Body of pancreas (tissue), 4 donors: ENCODE data around the gene DACH1. TPM values are rescaled to one million over a fixed set of nuclear protein-coding genes. Genes with fewer than 3 reads are reported as not detected.
"Not testable (repeated sequence)": the region's sequence is repeated elsewhere in the genome, so short reads cannot be mapped to it uniquely, and the experiment has no call there.

ENCODE experiments used
- ATAC-seq: fragments of 150-250 bp; one replicate; pipeline ENCODE4 v1.9.1; 2016
- DNase-seq, 4 donors: peaks; one replicate each; pipeline ENCODE4 v3.0.0-alpha.2; 2019
- H3K27ac ChIP-seq, 4 donors: fragments of 200-600 bp; sonication (generic); 1 replicate in 3 of 4; 2 replicates in 1 of 4; pipeline versions ENCODE4 v1.5.1 to v1.6.1; 2016 to 2019; ENCODE audit warnings: mild to moderate bottlenecking in 1 of 4, mixed read lengths in 1 of 4, moderate library complexity in 1 of 4
- H3K27me3 ChIP-seq, 2 donors: fragments of 200-600 bp; sonication (generic); one replicate each; pipeline ENCODE4 v1.6.0; 2016; ENCODE audit warnings: mild to moderate bottlenecking in 1 of 2
- H3K36me3 ChIP-seq, 2 donors: fragments of 200-600 bp; sonication (generic); replicated peaks in 1 of 2; 2 replicates each; pipeline ENCODE4 v1.5.1; 2016; ENCODE audit warnings: low read depth in 2 of 2; ENCODE audit not compliant: insufficient read depth in 1 of 2
- H3K4me1 ChIP-seq: fragments of 200-600 bp; sonication (generic); one replicate; pipeline ENCODE4 v1.6.0; 2016
- H3K4me3 ChIP-seq, 2 donors: fragments of 200-600 bp; sonication (generic); 1 replicate in 1 of 2; 2 replicates in 1 of 2; pipeline ENCODE4 v1.5.1; 2016 to 2019
- H3K9me3 ChIP-seq, 3 donors: fragments of 200-600 bp; sonication (generic); 1 replicate in 2 of 3; 2 replicates in 1 of 3; pipeline ENCODE4 v1.5.1; 2016
- POLR2A ChIP-seq, 3 donors: fragments of 450-650 bp; IDR thresholded peaks; one replicate each; pipeline ENCODE4 v1.6.1; 2016; ENCODE audit warnings: antibody characterized with exemption in 3 of 3, mild to moderate bottlenecking in 2 of 3
- WGBS, 2 donors: methylation state at CpG; one replicate each; pipeline ENCODE4 v1.1.5; 2017; 5-methylcytosine and 5-hydroxymethylcytosine counted together
- intact Hi-C: fragments of 100-400 bp; cut with DNase I; formaldehyde crosslinking; loops from one replicate; pipeline ENCODE4 v1.15.1; 2023
- total RNA-seq, 2 donors: library from RNA; depleted of rRNA; stranded (reverse); fragments of >200 nt; gene quantifications; one replicate each; pipeline ENCODE4 v1.1.0, GENCODE V29; 2016
- TF ChIP-seq, protein P1 (sequence below), 7 experiments: fragments of 450-650 bp in 4 of 7; fragments of 200-600 bp in 3 of 7; sonication (generic) in 3 of 7; IDR thresholded peaks; one replicate each; pipeline ENCODE4 v1.5.1; 2016 to 2019; ENCODE audit warnings: antibody characterized with exemption in 7 of 7

The DACH1 gene
- total RNA-seq, 2 donors from 2014 or later = 2.9 to 3.3 TPM

DNA sequence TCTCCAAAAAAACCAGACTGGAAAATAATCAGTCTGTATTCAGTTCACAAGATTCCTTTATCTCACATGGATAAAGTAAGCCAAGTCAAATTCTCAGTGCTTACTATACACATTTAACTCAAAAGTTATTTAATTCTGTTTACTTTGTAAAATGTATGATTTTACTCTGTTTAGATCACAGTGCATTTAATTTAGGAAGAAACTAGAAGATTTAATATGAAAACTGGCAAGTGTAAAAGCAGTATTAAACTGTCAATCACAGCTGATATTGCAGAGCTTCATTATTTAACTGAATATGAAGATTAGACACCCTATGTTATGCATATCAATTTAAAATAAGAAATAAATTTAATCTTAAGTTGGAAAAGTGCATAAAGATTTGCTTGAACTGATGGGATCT, 78.0 kb downstream of the DACH1 start:
- DNase-seq = no peak
- intact Hi-C loops = no loop called here
- TF ChIP-seq, protein P1, sequence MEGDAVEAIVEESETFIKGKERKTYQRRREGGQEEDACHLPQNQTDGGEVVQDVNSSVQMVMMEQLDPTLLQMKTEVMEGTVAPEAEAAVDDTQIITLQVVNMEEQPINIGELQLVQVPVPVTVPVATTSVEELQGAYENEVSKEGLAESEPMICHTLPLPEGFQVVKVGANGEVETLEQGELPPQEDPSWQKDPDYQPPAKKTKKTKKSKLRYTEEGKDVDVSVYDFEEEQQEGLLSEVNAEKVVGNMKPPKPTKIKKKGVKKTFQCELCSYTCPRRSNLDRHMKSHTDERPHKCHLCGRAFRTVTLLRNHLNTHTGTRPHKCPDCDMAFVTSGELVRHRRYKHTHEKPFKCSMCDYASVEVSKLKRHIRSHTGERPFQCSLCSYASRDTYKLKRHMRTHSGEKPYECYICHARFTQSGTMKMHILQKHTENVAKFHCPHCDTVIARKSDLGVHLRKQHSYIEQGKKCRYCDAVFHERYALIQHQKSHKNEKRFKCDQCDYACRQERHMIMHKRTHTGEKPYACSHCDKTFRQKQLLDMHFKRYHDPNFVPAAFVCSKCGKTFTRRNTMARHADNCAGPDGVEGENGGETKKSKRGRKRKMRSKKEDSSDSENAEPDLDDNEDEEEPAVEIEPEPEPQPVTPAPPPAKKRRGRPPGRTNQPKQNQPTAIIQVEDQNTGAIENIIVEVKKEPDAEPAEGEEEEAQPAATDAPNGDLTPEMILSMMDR (IDR thresholded peaks at IDR 0.05) = no peak
- TF ChIP-seq POLR2A (IDR thresholded peaks at IDR 0.05) = no peak
- Histone ChIP-seq H3K36me3 (no peaks in the 10 kb centered on the region), H3K27ac (no peak overlapping the region), H3K4me3 (no peak overlapping the region), H3K9me3 (no peaks in the 10 kb centered on the region), H3K27me3 (no peaks in the 10 kb centered on the region), H3K4me1 (no peaks in the 10 kb centered on the region)
- no peak for ATAC-seq

DNA sequence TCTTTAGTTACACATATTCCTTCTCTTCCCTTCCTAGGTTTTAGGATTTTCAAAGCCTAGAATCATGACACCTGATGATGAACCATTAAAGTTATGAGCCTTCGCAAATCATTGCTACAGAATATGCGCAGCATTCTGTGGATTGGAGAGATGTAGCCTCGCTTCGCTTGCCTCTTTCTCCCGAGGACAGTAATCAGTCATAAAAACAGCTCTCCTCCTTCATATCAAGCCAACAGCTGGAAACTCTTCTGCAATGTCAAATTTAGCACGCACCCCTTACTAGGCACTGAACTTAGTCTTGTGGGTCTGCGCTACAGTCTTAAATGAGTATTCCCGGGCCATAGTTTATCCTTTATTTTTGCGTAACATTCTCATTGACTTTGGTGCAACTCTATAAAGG, 79.6 kb downstream of the DACH1 start:
- DNase-seq (no peak), ATAC-seq (no peak)
- TF ChIP-seq, protein P1 (IDR thresholded peaks at IDR 0.05) = no peak
- TF ChIP-seq POLR2A (IDR thresholded peaks at IDR 0.05) = no peak
- Histone ChIP-seq H3K27me3 (no peaks in the 10 kb centered on the region), H3K4me3 (no peak overlapping the region), H3K9me3 (no peaks in the 10 kb centered on the region), H3K27ac (no peak overlapping the region), H3K36me3 (no peaks in the 10 kb centered on the region), H3K4me1 (no peaks in the 10 kb centered on the region)
- intact Hi-C loops = no loop called here
- WGBS, 2 donors = 91% methylated on average over 9 of the region's 9 CpGs

DNA sequence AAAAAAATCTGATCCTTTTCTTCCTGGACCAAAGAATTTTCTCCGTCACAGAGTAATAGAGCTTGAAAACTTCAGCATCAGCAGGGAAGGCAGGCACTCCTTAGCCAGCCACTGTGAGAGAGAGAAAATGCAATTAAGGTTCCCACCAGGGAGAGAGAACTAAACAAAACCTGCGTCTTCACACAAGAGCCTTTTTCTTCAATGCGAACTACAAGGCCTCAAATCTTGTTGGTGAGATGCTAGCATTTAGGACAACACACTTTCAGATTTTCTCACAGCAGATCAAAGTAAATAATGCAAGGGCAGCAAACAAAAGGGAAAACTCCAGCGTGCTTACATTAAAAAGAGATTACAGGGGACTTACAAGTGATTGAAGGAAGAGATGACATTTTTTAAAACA, 80.1 kb downstream of the DACH1 start:
- DNase-seq (no peak), ATAC-seq (no peak)
- no peaks in the 10 kb centered on the region for H3K4me1 ChIP-seq
- no peaks in the 10 kb centered on the region for H3K27me3 ChIP-seq
- H3K27ac ChIP-seq = no peak overlapping the region
- H3K9me3 ChIP-seq = no peaks in the 10 kb centered on the region
- no peak overlapping the region for H3K4me3 ChIP-seq
- 69% methylated on average over 4 of the region's 4 CpGs for WGBS, 2 donors
- H3K36me3 ChIP-seq = no peaks in the 10 kb centered on the region
- intact Hi-C loops = no loop called here
- TF ChIP-seq, protein P1 (IDR thresholded peaks at IDR 0.05) = no peak
- TF ChIP-seq POLR2A (IDR thresholded peaks at IDR 0.05) = no peak

DNA sequence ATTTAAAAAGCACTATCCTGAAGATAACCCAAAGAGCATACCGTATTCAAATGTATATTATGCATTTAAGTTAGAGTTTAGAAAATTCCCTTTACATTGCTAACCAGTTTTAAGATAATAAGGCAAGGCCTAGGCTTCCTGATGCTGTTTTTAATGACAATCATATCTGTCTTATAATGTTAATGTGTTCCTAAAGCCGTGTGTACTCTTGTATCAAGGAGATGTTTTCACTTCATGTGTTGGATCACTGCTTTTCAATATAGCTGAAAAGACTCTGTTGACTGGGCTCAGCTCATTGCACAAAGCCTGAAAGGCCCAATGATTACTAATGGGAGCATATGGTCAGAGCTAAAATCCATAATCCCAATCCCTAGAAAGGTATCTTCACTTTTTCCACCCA, 81.6 kb downstream of the DACH1 start:
- DNase-seq = no peak
- no peaks in the 10 kb centered on the region for H3K36me3 ChIP-seq
- ATAC-seq = no peak

DNA sequence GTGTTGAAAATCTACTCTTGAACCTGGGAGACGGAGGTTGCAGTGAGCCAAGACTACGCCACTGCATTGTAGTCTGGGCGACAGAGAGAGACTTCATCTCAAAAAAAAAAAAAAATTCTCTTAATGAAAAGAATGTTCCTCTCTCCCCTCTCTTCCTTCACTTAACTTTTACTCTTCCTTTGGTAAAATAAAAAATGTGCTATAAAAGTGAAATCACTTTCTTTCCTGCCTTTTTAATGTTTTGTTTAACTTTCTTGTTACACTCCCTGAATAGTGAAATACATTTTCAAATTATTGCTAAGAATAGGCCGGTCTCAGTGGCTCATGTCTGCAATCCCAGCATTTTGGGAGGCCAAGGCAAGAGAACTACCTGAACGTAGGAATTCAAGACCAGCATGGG, 86.5 kb downstream of the DACH1 start:
- TF ChIP-seq, protein P1 (IDR thresholded peaks at IDR 0.05) = no peak
- ATAC-seq = no peak
- Histone ChIP-seq H3K36me3 (no peaks in the 10 kb centered on the region), H3K27ac (no peak overlapping the region), H3K9me3 (no peaks in the 10 kb centered on the region), H3K27me3 (no peaks in the 10 kb centered on the region), H3K4me1 (no peaks in the 10 kb centered on the region), H3K4me3 (no peak overlapping the region)
- WGBS, 2 donors = 79 to 80% methylated on average over 5 of the region's 5 CpGs
- intact Hi-C loops = no loop called here
- DNase-seq = no peak

More for the DNA sequence above, 81.6 kb downstream of the DACH1 start:
- 73 to 84% methylated on average over 2 of the region's 2 CpGs for WGBS, 2 donors
- H3K27ac ChIP-seq = no peak overlapping the region
- intact Hi-C loops = no loop called here
- TF ChIP-seq, protein P1 (IDR thresholded peaks at IDR 0.05) = no peak
- no peak for TF ChIP-seq POLR2A (IDR thresholded peaks at IDR 0.05)
- no peak overlapping the region for H3K4me3 ChIP-seq
- H3K9me3 ChIP-seq = no peaks in the 10 kb centered on the region
- no peaks in the 10 kb centered on the region for H3K27me3 ChIP-seq
- H3K4me1 ChIP-seq = no peaks in the 10 kb centered on the region

DNA sequence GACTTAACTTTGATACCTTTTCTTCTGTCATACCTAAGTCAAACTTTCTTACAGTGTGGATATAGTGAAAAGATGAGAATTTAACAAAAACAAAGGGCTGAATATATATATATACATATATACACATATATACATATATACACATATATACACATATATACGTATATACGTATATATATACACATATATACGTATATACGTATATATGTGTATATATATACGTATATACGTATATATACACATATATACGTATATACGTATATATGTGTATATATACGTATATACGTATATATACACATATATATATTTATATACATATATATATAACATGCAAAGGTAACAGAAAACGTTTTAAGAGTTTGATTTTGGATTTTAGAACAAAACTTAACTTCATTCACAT, 88.0 kb downstream of the DACH1 start:
- DNase-seq, H3K27ac ChIP-seq, H3K27me3 ChIP-seq, H3K4me3 ChIP-seq, H3K9me3 ChIP-seq, H3K36me3 ChIP-seq, ATAC-seq, intact Hi-C loops, H3K4me1 ChIP-seq: not testable (repeated sequence)
- 80 to 87% methylated on average over 11 of the region's 11 CpGs for WGBS, 2 donors
